CD14-positive monocyte (primary cell): Measurements from ENCODE around the gene LRP2BP. TPM values are rescaled to one million over a fixed set of nuclear protein-coding genes. Genes with fewer than 3 reads are reported as not detected.
A peak's percentile ranks its signal among the peaks of the same experiment; 100 is the strongest.

Experiments
- DNase-seq, 3 donors: peaks; one replicate each; pipeline ENCODE4 v3.0.0-alpha.2; 2011 to 2022
- H2AFZ ChIP-seq: 2 replicates; pipeline ENCODE4 v1.6.0; 2012; ENCODE audit warnings: mild to moderate bottlenecking, low read depth, low read length, inconsistent platforms; ENCODE audit not compliant: insufficient read depth, poor library complexity, severe bottlenecking
- H3K27ac ChIP-seq, 2 donors: 1 replicate in 1 of 2; 2 replicates in 1 of 2; pipeline ENCODE4 v1.5.1; 2012 to 2013; ENCODE audit warnings: low read length in 2 of 2, control low read depth in 1 of 2, inconsistent platforms in 1 of 2, low read depth in 1 of 2, mild to moderate bottlenecking in 1 of 2
- H3K27me3 ChIP-seq, 2 donors: one replicate each; pipeline versions ENCODE4 v1.6.0 to v1.6.1; 2011 to 2013; ENCODE audit warnings: low read length in 2 of 2; ENCODE audit not compliant: control insufficient read depth in 2 of 2, insufficient read depth in 2 of 2
- H3K36me3 ChIP-seq, 2 donors: replicated peaks in 1 of 2; 1 replicate in 1 of 2; 2 replicates in 1 of 2; pipeline versions ENCODE4 v1.5.1 to v1.6.1; 2012 to 2013; ENCODE audit warnings: low read length in 2 of 2, control low read depth in 1 of 2, inconsistent platforms in 1 of 2, mild to moderate bottlenecking in 1 of 2; ENCODE audit not compliant: insufficient read depth in 2 of 2, control insufficient read depth in 1 of 2
- H3K4me1 ChIP-seq, 2 donors: 1 replicate in 1 of 2; 2 replicates in 1 of 2; pipeline versions ENCODE4 v1.5.1 to v1.6.1; 2012 to 2013; ENCODE audit warnings: low read length in 2 of 2, control low read depth in 1 of 2, inconsistent platforms in 1 of 2, mild to moderate bottlenecking in 1 of 2, moderate library complexity in 1 of 2; ENCODE audit not compliant: insufficient read depth in 2 of 2, control insufficient read depth in 1 of 2
- H3K4me2 ChIP-seq: replicated peaks from 2 replicates; pipeline ENCODE3; 2012; ENCODE audit warnings: low read length, moderate library complexity, mild to moderate bottlenecking; ENCODE audit not compliant: poor library complexity, severe bottlenecking; ENCODE audit errors: extremely low read depth
- H3K4me3 ChIP-seq, 3 experiments: fragments of 200-600 bp in 1 of 3; sonication (generic) in 1 of 3; replicated peaks in 1 of 3; 1 replicate in 2 of 3; 2 replicates in 1 of 3; pipeline ENCODE4 v1.5.1; 2011 to 2013; ENCODE audit warnings: low read length in 3 of 3, mild to moderate bottlenecking in 3 of 3, control low read depth in 2 of 3, low read depth in 2 of 3, inconsistent platforms in 1 of 3, moderate library complexity in 1 of 3
- H3K79me2 ChIP-seq: 2 replicates; pipeline ENCODE4 v1.6.0; 2012; ENCODE audit warnings: mild to moderate bottlenecking, control low read depth, inconsistent platforms, low read length, moderate library complexity; ENCODE audit not compliant: insufficient read depth
- H3K9ac ChIP-seq: 2 replicates; pipeline ENCODE4 v1.6.0; 2017; ENCODE audit warnings: low read length, mild to moderate bottlenecking; ENCODE audit not compliant: insufficient read depth, poor library complexity, severe bottlenecking
- H3K9me3 ChIP-seq, 2 donors: replicated peaks in 1 of 2; 1 replicate in 1 of 2; 2 replicates in 1 of 2; pipeline versions ENCODE4 v1.5.1 to v1.6.1; 2012 to 2013; ENCODE audit warnings: low read length in 2 of 2, control low read depth in 1 of 2; ENCODE audit not compliant: control insufficient read depth in 1 of 2, insufficient read depth in 1 of 2
- H4K20me1 ChIP-seq: 2 replicates; pipeline ENCODE4 v1.6.0; 2012; ENCODE audit warnings: mild to moderate bottlenecking, low read length, control low read depth, moderate library complexity; ENCODE audit not compliant: insufficient read depth
- H3K27ac Mint-ChIP-seq, 7 donors: one replicate each; pipeline ENCODE4 v1.8.0; 2020; ENCODE audit warnings: mild to moderate bottlenecking in 7 of 7, mixed read lengths in 7 of 7, moderate library complexity in 6 of 7, inconsistent platforms in 2 of 7
- H3K27me3 Mint-ChIP-seq, 3 donors: one replicate each; pipeline ENCODE4 v1.8.0; 2021 to 2022; ENCODE audit warnings: low read depth in 3 of 3, mild to moderate bottlenecking in 3 of 3, mixed read lengths in 3 of 3, moderate library complexity in 3 of 3, inconsistent platforms in 1 of 3
- H3K36me3 Mint-ChIP-seq, 2 donors: one replicate each; pipeline ENCODE4 v1.8.0; 2020; ENCODE audit warnings: mixed read lengths in 2 of 2, inconsistent platforms in 1 of 2, mild to moderate bottlenecking in 1 of 2
- H3K4me1 Mint-ChIP-seq: one replicate; pipeline ENCODE4 v1.8.0; 2020; ENCODE audit warnings: mild to moderate bottlenecking, mixed read lengths
- H3K4me3 Mint-ChIP-seq, 2 donors: one replicate each; pipeline ENCODE4 v1.8.0; 2020; ENCODE audit warnings: mild to moderate bottlenecking in 2 of 2, mixed read lengths in 2 of 2, moderate library complexity in 1 of 2
- H3K9me3 Mint-ChIP-seq, 7 donors: one replicate each; pipeline ENCODE4 v1.8.0; 2020 to 2022; ENCODE audit warnings: mixed read lengths in 7 of 7, mild to moderate bottlenecking in 6 of 7, moderate library complexity in 6 of 7, inconsistent platforms in 2 of 7
- WGBS: methylation state at CpG from one replicate; pipeline ENCODE4 v1.1.5; 2013; ENCODE audit warnings: missing lambda C conversion rate; ENCODE audit not compliant: insufficient coverage; 5-methylcytosine and 5-hydroxymethylcytosine counted together
- intact Hi-C, 2 donors: fragments of 100-400 bp; cut with micrococcal nuclease; formaldehyde crosslinking; loops; one replicate each; pipeline versions ENCODE4 v1.15.0 to v1.15.1; 2023
- polyA plus RNA-seq, 3 donors: library from polyadenylated mRNA; depleted of rRNA in 1 of 3; unstranded in 2 of 3; stranded (reverse) in 1 of 3; fragments of 300-500 nt in 2 of 3; fragments of >200 nt in 1 of 3; fragmentation: Illumina TruSeq in 2 of 3; gene quantifications; 1 replicate in 2 of 3; 2 replicates in 1 of 3; pipeline ENCODE4 v1.2.3, GENCODE V29; 2012 to 2021
- TF ChIP-seq, protein P1 (sequence below): fragments of 200-600 bp; IDR thresholded peaks from one replicate; pipeline ENCODE4 v1.8.0; 2022; ENCODE audit warnings: antibody characterized with exemption, mild to moderate bottlenecking

LRP2BP gene
- polyA plus RNA-seq, 3 donors: 0.04 to 0.10 (median 0.09) TPM

DNA sequence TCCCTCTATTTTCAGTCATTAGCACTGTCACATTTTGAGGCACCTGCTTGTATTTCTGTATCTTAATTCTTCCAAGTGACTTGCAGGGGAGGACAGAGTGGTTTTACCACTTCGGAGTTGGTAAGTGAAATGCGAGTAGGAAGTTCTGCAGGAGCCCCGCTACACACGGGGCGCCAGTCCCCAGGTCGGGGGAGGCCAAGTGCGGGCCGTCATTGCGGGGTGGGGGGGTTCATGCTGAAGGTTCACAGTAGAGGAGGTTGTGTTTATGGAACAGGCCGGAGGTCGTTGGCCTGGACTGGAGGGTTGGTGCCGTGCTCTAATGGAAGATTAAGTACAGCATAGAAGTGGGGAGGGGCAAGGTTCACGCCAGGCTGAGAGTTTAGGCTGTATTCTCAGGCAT, 44.0 kb downstream of the LRP2BP start:
- Histone ChIP-seq H3K79me2 (no peaks in the 10 kb centered on the region), H3K27me3 (no peaks in the 10 kb centered on the region), H3K9ac (no peak overlapping the region), H2AFZ (no peak overlapping the region), H3K4me2 (no peak overlapping the region), H3K4me3 (no peak overlapping the region), H3K4me1 (no peaks in the 10 kb centered on the region), H3K36me3 (no peaks in the 10 kb centered on the region), H3K9me3 (no peaks in the 10 kb centered on the region), H3K27ac (no peak overlapping the region), H4K20me1 (no peaks in the 10 kb centered on the region)
- intact Hi-C loops: no loop called here
- Mint-ChIP-seq H3K4me1 (peaks cover 3% of the 10 kb centered on the region), H3K36me3 (no peaks in the 10 kb centered on the region), H3K27me3 (peaks cover 0 to 6% (median 3%) of the 10 kb centered on the region in 3 donors), H3K4me3 (no peak overlapping the region), H3K27ac (peak overlapping the region in 1 of 7 donors; percentile 26), H3K9me3 (peaks cover 0 to 9% (median 0%) of the 10 kb centered on the region in 7 donors)
- TF ChIP-seq, protein P1, sequence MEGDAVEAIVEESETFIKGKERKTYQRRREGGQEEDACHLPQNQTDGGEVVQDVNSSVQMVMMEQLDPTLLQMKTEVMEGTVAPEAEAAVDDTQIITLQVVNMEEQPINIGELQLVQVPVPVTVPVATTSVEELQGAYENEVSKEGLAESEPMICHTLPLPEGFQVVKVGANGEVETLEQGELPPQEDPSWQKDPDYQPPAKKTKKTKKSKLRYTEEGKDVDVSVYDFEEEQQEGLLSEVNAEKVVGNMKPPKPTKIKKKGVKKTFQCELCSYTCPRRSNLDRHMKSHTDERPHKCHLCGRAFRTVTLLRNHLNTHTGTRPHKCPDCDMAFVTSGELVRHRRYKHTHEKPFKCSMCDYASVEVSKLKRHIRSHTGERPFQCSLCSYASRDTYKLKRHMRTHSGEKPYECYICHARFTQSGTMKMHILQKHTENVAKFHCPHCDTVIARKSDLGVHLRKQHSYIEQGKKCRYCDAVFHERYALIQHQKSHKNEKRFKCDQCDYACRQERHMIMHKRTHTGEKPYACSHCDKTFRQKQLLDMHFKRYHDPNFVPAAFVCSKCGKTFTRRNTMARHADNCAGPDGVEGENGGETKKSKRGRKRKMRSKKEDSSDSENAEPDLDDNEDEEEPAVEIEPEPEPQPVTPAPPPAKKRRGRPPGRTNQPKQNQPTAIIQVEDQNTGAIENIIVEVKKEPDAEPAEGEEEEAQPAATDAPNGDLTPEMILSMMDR: no peak
- no peak for DNase-seq
- no CpG with 5 or more reads among the region's 13 CpGs for WGBS

DNA sequence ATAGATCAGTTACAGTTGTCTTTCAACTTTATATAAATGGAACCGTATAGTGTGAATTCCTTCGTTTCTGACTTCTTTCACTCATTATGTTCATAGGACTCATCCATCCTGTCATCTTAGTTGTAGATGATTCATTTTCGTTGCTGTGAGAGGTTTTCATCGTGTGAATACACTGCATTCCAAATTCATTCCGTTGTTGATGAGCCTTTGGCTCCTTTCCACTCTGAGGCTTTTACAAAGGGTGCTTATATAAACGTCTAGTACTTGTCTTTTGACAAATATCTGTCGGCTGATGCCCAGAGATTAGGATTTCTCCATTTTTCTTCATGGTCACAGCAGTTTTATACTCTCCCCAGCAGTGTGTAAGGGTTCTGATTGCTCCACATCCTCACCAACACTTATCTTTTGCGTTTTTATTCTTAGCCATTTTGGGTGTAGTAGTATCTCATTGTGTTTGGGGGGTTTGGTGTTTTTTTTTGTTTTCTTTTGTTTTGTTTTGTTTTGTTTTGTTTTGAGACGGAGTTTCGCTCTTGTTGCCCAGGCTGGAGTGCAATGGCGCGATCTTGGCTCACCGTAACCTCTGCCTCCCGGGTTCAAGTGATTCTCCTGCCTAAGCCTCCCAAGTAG, 48.6 kb downstream of the LRP2BP start:
- Histone ChIP-seq H3K9me3 (no peaks in the 10 kb centered on the region), H3K9ac (no peak overlapping the region), H2AFZ (no peak overlapping the region), H3K36me3 (no peaks in the 10 kb centered on the region), H3K4me3 (no peak overlapping the region), H3K27me3 (no peaks in the 10 kb centered on the region), H3K4me2 (no peak overlapping the region), H3K4me1 (no peaks in the 10 kb centered on the region), H4K20me1 (no peaks in the 10 kb centered on the region), H3K79me2 (no peaks in the 10 kb centered on the region), H3K27ac (no peak overlapping the region)
- intact Hi-C loops: no loop called here
- Mint-ChIP-seq H3K9me3 (peaks cover 0 to 7% (median 0%) of the 10 kb centered on the region in 7 donors), H3K27me3 (peaks cover 1 to 13% (median 3%) of the 10 kb centered on the region in 3 donors), H3K4me1 (peaks cover 7% of the 10 kb centered on the region), H3K27ac (no peak overlapping the region), H3K4me3 (no peak overlapping the region), H3K36me3 (no peaks in the 10 kb centered on the region)
- 91% methylated on average over 8 of the region's 14 CpGs for WGBS
- TF ChIP-seq, protein P1: no peak
- no peak for DNase-seq
